ENCODE measurements around the gene PTPN7.
"Not testable (repeated sequence)": the region's sequence is repeated elsewhere in the genome, so short reads cannot be mapped to it uniquely, and the experiment has no call there.

Gene PTPN7

DNA sequence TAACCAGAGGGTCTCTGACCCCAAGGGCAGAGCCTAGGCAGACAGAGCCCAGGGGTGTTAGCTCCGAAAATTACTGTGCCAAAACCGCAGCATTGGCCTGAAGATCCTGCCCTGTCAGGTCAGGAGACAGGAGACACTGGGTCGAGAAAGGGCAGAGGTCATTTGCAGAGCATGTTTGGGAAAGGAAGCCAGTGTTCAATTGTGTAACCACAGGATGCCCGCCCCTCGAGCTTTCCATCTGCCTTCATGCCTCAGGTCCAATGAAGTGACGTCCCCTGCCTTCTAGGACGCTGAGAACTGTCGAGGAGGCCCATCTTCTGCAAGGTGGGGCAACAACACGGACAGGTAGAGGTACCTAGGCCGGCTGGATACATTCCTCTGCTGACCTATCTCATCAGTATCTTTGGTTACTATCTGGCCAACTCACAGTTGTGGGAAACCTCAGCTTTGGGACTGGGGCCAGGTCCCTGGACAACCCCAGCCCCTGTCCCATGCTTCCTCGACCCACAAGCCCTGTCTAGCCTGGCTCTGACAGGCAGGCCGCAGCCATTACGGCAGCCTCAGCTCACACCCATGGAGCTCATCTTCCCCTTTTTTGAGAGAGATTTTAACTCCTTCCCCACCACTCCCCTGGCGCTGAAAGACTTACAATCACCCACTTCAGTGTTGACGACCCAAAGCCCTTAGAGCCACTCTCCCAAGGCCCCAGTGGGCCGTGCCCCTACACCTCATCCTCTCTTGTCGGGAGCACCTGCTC lies 17.2 kb downstream of the PTPN7 start:
- no peak for DNase-seq (ENCODE audit: low spot score)
- TF ChIP-seq, protein P1, sequence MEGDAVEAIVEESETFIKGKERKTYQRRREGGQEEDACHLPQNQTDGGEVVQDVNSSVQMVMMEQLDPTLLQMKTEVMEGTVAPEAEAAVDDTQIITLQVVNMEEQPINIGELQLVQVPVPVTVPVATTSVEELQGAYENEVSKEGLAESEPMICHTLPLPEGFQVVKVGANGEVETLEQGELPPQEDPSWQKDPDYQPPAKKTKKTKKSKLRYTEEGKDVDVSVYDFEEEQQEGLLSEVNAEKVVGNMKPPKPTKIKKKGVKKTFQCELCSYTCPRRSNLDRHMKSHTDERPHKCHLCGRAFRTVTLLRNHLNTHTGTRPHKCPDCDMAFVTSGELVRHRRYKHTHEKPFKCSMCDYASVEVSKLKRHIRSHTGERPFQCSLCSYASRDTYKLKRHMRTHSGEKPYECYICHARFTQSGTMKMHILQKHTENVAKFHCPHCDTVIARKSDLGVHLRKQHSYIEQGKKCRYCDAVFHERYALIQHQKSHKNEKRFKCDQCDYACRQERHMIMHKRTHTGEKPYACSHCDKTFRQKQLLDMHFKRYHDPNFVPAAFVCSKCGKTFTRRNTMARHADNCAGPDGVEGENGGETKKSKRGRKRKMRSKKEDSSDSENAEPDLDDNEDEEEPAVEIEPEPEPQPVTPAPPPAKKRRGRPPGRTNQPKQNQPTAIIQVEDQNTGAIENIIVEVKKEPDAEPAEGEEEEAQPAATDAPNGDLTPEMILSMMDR (IDR thresholded peaks at IDR 0.05): no peak

GRCh38 chr1:202141468-202141867 lies 18.9 kb downstream of the PTPN7 start:
- DNase-seq (ENCODE audit: low spot score); H3K4me3 ChIP-seq; H3K27ac ChIP-seq: not testable (repeated sequence)

More for the DNA sequence above, 17.2 kb downstream of the PTPN7 start:
- H3K27ac ChIP-seq: peak overlapping the region; percentile 92 to 96
- peak overlapping the region; percentile 98 for H3K4me3 ChIP-seq

- DNase-seq (ENCODE audit: low spot score): no peak
- TF ChIP-seq, protein P1 (IDR thresholded peaks at IDR 0.05): no peak
- no peak overlapping the region for H3K4me3 ChIP-seq
- no peak overlapping the region for H3K27ac ChIP-seq
These were observed 19.6 kb downstream of the PTPN7 start for GRCh38 chr1:202140833-202141232.

DNA sequence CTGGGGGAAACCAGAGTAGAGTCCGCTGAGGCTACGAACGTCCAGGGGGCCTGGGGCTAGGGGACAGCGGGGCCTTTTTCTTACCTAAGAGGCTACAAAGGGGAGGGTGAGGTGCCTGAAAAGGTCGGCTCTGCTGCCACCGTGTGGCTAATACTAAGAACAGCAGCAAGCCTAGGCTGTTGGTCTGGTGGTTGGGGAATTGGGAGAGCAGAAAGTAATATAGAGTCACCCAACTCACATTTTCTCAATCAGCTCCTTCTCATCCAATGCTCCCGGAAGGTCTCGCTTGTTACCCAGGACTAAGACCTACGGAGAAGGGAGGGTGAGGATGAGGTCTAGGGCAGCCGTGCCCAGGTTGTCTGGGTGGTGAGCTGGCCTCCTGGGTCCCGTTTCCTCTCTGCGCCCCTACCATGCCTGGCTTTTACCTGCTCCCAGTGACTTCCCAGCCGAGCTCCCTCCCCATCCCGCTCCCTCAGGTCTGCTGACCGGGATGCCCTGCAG lies 25.1 kb downstream of the PTPN7 start:
- TF ChIP-seq, protein P1 (IDR thresholded peaks at IDR 0.05): peak; percentile 82
- Histone ChIP-seq H3K27ac (peak overlapping the region; percentile 55 to 65), H3K4me3 (no peak overlapping the region)
- no peak for DNase-seq (ENCODE audit: low spot score)

GRCh38 chr1:202134645-202135172 lies 25.7 kb downstream of the PTPN7 start:
- Histone ChIP-seq H3K27ac (peak overlapping the region; percentile 55 to 65), H3K4me3 (no peak overlapping the region)
- no peak for DNase-seq (ENCODE audit: low spot score)
- TF ChIP-seq, protein P1 (IDR thresholded peaks at IDR 0.05): no peak

GRCh38 chr1:202133989-202134388 lies 26.4 kb downstream of the PTPN7 start:
- Histone ChIP-seq H3K27ac (peak overlapping the region; percentile 55 to 69), H3K4me3 (no peak overlapping the region)
- TF ChIP-seq, protein P1 (IDR thresholded peaks at IDR 0.05): no peak
- no peak for DNase-seq (ENCODE audit: low spot score)

GRCh38 chr1:202133496-202133895 lies 26.9 kb downstream of the PTPN7 start:
- DNase-seq (ENCODE audit: low spot score): no peak
- TF ChIP-seq, protein P1 (IDR thresholded peaks at IDR 0.05): no peak
- H3K4me3 ChIP-seq: no peak overlapping the region
- H3K27ac ChIP-seq: peak overlapping the region in 1 of 2 donors; percentile 69
